Measurements from ENCODE around the gene CEACAM19.
"Not testable (repeated sequence)": the region's sequence is repeated elsewhere in the genome, so short reads cannot be mapped to it uniquely, and the experiment has no call there.

CEACAM19 gene, protein sequence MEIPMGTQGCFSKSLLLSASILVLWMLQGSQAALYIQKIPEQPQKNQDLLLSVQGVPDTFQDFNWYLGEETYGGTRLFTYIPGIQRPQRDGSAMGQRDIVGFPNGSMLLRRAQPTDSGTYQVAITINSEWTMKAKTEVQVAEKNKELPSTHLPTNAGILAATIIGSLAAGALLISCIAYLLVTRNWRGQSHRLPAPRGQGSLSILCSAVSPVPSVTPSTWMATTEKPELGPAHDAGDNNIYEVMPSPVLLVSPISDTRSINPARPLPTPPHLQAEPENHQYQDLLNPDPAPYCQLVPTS

DNA sequence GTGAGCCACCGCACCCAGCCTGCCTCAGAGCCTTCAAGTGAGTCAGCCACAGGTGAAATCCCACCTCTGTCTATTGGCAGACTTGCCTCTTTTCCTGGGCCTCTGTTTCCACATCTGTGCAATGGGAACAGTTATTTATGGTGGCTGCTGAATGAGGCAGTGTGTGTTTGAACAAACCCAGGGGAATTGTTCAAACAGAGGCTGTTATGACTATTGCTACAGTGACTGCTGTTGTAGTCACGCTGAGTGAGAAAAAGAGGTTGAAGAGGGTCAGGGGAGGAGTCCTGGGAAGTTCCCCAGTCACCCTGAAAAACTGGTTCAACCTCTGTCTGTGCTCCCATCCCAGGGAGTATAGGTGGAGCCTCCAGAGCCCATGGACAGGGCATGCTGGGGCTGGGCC lies at the start of gene CEACAM19:
CEACAM19 (plus strand) TSS at position 83 of the 400 bp plus-strand sequence. CDS start 450 bp downstream, outside the sequence.
- no peak for DNase-seq

DNA sequence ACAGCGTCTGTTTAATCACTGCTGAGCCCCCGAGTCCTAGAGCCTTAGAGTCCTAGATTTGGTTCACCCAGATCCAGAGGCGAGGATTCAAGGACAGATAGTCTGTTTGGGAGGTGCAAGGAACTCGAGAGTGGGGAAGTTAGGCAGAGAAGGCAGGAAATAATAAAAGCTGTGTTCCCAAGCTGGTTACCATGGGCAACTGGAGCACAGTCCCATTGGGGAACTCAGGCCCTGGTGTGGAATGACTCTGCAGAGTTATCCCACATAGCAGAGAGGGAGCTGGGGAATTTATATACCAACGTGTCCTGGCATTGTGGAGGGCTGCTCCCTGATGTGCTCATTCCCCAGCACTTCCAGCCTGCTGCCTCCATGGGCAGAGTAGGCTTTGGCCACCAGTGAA lies 48.2 kb upstream of the CEACAM19 start:
- DNase-seq = no peak

DNA sequence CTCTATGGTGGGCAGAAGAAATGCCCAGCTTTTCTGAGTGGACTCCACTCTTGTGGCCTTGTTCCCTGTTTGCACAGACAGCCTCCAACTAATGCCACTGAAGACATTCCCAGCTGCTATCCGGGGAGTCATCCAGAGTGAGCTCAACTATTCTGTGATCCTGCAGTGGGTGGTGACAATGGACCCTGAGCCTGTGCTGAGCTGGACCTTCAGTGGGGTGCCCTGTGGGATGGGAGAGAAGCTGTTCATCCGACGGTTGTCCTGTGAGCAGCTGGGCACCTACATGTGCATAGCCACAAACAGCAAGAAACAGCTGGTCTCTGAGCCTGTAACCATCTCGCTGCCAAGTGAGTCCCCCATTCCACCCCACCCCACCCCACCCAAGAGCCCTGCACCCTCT lies 47.7 kb upstream of the CEACAM19 start:
- no peak for DNase-seq

DNA sequence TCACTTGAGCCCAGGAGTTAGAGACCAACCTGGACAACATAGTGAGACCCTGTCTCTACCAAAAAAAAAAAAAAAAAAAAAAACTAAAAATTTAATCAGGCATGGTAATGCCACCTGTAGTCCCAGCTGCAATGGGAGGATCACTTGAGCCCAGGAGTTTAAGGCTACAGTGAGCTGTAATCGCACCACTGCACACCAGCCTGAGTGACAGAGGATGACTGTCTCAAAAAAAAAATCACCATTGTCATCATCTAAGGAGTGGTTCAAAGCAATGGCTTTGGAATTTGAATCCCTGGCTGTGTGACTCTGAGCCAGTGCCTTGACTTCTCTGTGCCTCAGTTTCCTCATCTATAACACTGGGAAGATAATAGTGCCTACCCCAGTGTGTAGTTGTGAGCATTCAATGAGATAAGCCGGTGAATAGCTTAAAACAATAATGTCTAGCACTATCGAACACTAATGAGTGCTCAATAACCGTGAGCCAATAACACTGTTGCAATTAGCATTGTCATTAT lies 46.4 kb upstream of the CEACAM19 start:
- no peak for DNase-seq

DNA sequence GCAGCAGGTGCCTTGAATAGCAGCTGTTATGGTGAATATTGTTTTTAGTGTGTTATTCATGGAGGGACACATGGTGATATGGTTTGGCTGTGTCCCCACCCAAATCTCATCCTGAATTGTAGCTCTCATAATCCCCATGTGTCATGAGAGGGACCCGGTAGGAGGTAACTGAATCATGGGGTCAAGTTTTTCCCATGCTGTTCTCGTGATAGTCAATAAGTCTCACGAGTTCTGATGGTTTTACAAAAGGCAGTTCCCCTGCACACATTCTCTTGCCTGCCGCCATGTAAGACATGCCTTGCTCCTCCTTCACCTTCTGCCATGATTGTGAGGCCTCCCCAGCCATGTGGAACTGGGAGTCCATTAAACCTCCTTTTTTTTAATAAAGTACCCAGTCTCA lies 45.6 kb upstream of the CEACAM19 start:
- not testable (repeated sequence) for DNase-seq

DNA sequence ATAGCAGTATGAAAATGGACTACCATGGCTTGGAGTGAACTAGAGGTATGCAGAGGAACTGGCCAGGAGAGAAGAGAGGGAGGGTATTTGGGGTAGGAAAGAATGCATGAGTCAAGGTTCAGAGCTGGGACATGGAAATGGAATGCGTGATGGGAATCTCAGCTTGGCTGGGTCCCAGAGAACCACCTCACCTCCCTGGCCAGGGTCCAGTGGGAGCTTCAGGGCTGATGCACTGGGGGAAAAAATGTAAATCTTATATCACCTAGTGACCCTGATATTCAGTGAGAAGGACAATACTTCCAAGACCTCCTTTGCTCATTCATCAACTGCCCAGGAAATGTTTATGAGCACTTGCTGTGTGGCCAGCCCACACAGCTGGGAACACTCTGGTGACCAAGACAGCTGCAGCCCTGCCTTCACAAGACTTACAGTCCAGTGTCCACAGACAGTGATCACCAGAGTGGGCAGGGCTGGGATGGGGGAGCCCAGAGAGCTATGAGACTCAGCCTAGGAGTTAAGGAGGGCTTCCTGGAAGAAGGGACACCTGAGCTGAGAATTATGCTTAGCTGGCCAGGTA lies 45.1 kb upstream of the CEACAM19 start:
- DNase-seq = no peak

DNA sequence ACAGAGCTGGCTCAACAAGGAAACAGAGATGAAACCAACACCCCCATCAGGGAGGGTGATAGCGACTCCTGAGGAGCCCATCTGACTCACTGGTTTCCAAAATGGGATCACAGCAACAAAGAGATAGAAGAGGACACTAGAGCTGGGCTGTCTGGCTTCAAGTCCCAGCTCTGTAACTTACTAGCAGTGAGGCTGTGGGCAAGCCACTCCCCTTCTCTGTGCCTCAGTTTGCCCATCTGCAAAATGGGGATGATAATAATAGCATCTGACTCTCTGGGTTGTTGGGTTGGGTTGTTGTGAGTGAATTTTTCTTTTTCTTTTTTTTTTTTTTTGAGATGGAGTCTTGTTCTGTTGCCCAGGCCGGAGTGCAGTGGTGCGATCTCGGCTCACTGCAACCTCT lies 43.7 kb upstream of the CEACAM19 start:
- no peak for DNase-seq

DNA sequence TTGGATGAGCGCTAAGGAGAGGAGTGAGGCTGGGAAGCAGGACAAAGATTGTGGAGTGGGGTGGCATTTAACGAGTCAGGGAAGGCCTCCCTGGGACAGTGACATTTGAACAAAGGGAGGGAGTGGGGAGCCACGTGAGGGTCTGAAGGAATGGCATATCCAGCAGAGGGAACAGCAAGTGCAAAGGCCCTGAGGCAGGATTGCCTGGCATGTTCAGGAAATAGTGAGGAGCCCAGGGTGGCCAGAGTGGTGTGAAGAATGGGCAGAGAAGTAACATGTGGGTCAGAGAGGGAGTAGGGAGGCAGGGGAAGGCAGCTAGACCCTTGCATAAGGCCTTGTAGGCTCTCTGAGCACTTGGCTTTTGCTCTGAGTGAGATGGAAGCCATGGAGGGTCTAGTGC lies 42.5 kb upstream of the CEACAM19 start:
- no peak for DNase-seq

DNA sequence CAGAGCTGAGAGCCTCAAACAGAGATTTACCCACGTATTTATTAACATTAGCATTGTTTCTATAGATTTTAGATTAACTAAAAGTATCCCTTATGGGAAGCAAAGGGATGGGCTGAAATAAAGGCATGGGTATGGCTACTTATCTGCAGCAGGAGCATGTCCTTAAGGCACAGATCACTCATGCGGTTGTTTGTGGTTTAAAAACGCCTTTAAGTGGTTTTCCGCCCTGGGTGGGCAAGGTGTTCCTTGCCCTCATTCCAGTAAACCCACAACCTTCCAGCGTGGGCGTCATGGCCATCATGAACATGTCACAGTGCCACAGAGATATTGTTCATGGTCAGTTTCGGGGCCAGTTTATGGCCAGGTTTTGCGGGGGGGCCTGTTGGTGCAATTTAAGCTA lies 39.7 kb upstream of the CEACAM19 start:
- DNase-seq = not testable (repeated sequence)

DNA sequence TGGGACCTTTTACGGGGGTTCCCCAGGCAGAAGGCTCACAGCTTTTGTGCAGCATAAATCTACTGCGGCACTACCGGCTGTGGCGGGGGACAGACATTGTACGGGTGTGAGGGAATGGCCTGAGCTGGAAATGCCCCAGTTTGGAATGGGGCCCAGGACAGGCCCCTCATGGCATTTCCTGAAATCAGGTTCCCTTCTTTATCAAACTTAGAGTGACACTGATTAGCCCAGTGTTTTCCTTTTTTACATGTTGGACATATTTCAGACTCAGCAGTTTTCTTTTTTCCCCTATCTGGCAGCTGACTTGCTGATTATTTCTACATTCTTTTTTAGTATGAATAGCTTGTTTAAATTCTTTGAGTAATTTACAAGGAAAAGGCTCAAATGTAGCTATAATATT lies 37.2 kb upstream of the CEACAM19 start:
- DNase-seq = not testable (repeated sequence)

DNA sequence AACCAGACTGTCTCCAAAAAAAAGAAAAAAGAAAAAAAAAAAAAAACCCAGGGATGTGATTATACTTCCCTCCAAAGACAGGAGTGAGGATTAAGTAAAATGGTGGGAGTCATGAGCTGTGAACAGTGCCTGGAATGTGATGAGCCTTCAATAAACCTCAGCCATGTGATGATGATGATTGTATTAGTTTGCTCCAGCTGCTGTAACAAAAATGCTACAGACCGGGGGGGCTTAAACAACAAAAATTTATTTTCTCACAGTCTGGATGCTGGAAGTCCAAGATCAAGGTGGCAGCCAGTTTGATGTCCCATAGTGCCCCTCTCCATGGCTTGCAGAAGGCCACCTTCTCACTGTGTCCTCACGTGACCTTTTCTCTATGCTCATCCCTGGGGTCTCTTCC lies 36.5 kb upstream of the CEACAM19 start:
- no peak for DNase-seq

DNA sequence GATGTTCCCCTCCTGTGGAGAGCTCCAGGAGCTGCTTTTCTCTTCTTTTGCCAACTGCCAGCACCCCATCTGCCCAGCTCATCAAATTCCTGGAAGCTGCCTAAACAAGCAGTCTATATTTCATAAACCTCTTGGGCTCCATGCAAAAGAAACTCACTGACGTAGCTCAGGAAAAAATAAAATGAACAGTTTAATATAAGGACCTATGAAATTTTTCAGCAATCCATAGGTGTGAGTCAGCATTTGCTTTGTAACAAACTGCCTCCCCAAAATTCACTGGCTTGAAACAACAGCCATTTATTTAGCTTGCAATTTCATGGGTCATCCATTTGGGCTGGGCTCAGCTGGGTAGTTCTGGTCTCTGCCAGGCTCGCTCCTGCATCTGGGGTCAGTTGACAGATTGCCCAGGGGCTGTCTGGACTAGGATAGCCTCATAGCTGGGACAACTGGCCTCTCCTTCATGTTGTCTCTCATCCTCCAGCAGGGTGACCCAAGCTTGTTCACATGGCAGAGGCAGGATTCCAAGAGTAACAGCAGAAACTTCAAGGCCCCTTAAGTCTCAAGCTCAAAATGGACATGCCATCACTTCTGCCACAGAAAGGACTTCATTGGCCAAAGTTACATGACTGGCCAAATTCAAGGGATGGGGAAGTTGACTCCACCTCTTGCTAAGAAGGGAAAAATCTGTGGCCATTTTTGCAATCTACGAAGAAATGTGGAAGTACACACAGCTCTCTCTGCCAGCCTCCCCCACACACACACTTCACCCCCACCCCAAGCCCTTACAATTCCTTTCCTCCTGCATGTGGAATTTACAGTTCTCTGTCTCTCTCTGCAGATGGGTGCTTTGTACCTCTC lies 35.5 kb upstream of the CEACAM19 start:
- no peak for DNase-seq

DNA sequence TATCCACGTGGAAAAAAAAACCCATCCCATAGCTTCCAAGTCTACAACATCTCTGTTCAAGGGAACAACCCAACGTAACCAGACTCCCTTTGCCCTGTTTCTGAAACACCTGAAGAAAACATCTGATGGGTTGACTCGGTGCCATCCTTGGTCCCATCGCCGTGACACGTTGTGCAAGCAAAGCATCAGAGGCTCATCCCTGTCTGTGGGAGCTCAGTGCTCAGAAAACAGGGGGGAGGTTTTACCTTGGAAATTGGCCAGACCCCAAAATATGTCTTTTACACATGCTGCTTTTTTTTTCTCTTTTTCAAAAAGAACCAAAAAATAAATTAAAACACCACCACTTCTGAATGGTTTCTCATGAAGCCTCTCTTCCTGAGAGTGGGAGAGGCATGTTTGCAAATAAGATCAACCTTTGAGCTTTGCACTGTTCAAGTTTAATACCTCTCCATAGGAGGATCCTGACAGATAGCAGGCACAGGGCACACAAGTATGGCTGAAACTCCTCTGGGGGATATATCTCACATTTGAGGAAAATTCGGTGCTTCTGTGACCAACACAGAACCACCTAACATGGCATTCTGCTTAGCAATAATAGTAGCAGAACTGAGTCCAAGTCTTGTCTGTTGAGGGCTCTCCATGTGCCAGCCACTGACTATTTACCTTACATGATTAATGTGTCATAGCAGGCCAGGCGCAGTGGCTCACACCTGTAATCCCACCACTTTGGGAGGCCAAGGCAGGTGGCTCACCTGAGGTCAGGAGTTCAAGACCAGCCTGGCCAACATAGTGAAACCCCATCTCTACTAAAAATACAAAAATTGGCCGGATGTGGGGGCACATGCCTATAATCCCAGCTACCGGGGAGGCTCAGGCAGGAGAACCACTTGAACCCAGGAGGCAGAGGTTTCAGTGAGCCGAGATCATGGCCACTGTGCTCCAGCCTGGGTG lies 34.6 kb upstream of the CEACAM19 start:
- no peak for DNase-seq

DNA sequence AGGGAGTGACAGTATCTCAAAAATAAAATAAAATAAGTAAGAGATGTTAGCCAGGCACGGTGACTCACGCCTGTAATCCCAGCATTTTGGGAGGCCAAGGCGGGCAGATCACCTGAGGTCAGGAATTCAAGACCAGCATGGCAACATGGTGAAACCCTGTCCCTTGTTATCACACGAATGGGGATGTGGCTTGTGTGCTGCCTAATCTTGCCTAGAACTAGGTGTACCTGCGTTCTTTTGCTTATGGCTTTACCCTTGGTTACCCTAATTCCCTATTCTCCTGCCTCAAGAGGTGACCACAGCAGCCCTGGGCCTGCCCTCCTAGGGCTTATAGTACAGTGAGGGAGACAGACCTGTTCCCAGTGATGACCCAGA lies 33.9 kb upstream of the CEACAM19 start:
- DNase-seq = no peak

DNA sequence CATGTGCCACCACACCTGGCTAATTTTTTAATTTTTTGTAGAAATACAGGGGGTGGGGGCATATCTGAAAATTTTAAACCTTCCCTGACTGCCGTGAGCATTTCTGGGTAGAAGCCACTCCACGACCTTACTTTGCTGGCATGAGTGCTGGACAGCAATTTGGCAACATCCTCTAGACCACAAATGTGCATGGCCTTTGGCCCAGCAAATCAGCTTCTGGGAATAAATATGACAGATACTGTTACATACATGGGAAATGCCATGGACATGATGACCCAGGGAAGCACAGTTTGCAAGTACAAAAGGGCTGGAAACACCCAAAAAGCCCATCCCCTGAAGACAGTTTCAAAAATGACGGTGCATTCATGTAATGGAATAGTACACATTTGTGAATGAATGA lies 30.8 kb upstream of the CEACAM19 start:
- no peak for DNase-seq

DNA sequence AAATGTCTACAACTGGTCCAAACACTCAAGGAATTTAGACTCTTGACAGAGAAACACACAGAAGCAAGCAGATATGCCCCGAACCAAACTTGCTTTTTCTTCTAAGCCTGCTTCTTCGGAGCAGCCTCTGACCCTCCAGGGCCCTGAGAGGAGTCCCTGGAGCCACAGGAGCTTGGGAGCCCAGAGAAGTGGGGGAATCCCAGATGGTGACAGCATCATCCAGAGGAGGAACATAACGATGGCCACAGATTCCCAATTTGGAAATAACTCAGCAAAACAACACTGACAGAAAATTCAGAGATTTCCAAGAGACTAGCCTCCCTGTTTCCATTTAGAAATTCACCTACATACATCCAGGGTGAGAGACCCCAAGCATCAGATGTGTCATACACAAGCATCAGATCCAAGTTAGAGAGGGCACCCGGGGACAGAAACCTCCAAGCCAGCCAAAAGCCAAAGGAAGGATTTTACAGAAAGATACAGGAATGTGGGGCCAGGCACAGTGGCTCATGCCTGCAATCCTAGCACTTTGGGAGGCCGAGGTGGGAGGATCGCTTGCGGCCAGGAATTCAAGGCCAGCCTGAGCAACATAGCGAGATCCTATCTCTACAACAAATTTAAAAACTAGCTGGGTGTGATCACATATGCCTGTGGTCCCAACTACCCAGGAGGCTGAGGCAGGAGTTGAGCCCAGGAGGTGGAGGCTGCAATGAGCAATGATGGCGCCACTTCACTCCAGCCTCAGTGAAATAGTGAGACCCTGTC lies 29.6 kb upstream of the CEACAM19 start:
- DNase-seq = no peak

DNA sequence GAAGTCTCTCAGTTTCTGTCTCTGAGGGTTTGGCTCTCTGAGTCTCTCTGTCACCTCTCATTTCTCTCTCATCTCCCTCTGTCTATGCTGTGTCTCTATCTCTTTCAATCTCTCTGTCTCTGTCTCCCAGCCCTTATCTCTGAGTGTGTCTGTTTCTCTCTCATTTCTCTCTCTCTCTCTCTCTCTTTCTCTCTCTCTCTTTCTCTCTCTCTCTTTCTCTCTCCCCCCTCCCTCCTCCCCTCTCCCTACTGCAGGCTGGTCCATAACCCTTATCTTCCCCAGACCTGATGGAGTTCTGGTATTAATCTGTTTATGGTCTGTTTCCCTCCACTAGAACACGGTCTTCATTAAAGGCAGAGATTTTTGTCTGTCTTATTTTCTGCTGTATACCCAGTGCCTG lies 28.9 kb upstream of the CEACAM19 start:
- DNase-seq = no peak

DNA sequence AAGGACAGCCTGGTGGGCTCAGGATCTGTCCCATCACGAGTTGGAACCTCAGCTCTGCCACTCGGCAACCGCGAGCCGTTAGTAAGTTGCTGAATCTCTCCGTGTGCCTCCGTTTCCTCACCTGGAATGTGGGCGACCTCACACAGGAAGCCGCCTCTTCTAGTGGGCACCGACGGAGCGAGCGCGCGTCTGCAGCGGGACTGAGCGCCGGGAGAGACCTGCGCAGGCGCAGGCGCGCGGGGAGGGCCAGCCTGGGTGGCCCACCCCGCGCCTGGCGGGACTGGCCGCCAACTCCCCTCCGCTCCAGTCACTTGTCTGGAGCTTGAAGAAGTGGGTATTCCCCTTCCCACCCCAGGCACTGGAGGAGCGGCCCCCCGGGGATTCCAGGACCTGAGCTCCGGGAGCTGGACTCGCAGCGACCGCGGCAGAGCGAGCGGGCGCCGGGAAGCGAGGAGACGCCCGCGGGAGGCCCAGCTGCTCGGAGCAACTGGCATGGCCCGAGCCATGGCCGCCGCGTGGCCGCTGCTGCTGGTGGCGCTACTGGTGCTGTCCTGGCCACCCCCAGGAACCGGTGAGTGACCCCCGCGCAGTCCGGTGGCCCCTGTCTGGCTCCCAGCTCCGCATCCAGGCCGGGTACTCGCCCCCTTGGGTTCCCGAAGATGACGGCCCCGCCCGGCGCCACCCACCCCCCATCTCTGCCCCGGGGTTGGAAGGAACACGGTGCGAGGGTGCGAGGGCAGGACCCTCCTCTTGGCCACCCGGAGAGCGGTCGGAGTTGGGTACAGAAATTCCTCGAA lies 27.5 kb upstream of the CEACAM19 start, which contains the start of gene PVR:
PVR (plus strand) TSS at position 306 of the 797 bp plus-strand sequence; CDS start at position 493, 187 bp downstream.
- DNase-seq = peak; percentile 66 to 72

DNA sequence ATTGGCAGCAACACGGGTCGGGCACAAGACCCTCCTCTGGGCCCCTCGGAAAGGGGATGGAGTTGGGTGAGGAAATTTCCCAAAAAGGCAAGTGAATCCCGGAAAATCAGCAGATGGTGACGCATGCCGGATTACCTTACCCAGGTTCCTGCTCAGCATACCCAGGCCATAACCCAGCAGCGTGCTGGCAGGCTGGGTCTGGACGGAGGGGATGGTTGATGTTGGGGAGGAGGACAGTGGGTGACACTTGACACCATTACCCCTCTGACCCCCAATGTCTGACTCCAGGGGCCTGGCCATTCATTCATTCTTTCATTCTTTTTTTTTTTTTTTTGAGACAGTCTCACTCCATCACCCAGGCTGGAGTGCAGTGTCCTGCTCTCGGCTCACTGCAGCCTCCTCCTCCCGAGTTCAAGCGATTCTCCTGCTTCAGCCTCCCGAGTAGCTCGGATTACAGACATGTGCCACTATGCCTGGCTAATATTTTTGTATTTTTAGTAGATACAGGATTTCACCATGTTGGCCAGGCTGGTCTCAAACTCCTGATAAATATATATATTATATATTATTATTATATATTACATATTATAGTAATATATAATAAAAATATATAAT lies 26.8 kb upstream of the CEACAM19 start:
- DNase-seq = peak in 1 of 2 experiments; percentile 49

DNA sequence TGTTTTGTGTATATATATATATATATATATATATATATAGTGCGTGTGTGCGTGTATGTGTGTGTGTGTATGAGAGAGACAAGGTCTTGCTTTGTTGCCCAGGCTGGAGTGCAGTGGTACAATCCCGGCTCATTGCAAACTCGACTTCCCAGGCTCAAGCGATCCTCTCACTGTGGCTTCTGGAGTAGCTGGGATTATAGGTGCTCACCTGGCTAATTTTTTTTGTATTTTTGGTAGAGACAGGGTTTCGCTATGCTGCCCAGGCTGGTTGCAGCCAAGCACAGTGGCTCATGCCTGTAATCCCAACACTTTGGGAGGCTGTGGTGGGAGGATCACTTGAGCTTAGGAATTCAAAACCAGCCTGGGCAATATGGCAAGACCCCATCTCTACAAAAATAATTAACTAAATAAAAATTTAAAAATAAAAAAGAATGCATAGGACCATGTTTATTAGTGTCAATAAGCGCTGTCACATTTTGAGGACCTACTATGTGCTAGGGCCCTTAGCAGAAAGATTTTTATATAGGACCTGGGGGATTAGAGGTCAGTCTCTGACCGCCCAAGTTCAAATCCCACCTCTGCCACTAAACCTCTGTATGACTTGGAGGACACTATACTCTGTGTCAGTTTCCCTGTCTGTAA lies 25.8 kb upstream of the CEACAM19 start:
- no peak for DNase-seq
